G401.6 (cell line): ENCODE data around the gene ZNF493.
A peak's percentile ranks its signal among the peaks of the same experiment; 100 is the strongest.

ENCODE experiments used
- FAIRE-seq: peaks from 2 replicates; lab custom pipeline; 2012; peaks lifted over from hg19 to GRCh38; lab: Jason Lieb, UNC

ZNF493 gene

GRCh38 chr19:21396893-21397572 is at the start of gene ZNF493:
Gene ZNF493, plus strand, starts transcription at chr19:21397133. Its CDS starts 105 bp downstream, at chr19:21397238.
- no peak for FAIRE-seq

GRCh38 chr19:21352830-21353229 is 44.1 kb upstream of the ZNF493 start:
- no peak for FAIRE-seq

- FAIRE-seq = peak; percentile 56
Observed at GRCh38 chr19:21358768-21359451, 38.0 kb upstream of the ZNF493 start, which contains the start of gene ZNF738. Gene ZNF738, plus strand, starts transcription at chr19:21359000. Its CDS starts 141 bp downstream, at chr19:21359141.

GRCh38 chr19:21362291-21362690 is 34.6 kb upstream of the ZNF493 start:
- no peak for FAIRE-seq

- no peak for FAIRE-seq
Observed at GRCh38 chr19:21383980-21384582, 12.9 kb upstream of the ZNF493 start.

GRCh38 chr19:21396121-21396520 is 812 bp upstream of the ZNF493 start:
- FAIRE-seq = no peak

- FAIRE-seq = no peak
Observed at GRCh38 chr19:21398851-21399250, 1.9 kb downstream of the ZNF493 start.

GRCh38 chr19:21402303-21402985 is 5.5 kb downstream of the ZNF493 start:
- FAIRE-seq = no peak

GRCh38 chr19:21410166-21410565 is 13.2 kb downstream of the ZNF493 start:
- peak; percentile 21 for FAIRE-seq

- FAIRE-seq = no peak
Observed at GRCh38 chr19:21422244-21422643, 25.3 kb downstream of the ZNF493 start.

GRCh38 chr19:21423057-21424041 is 26.4 kb downstream of the ZNF493 start:
- no peak for FAIRE-seq

- FAIRE-seq = no peak
Observed at GRCh38 chr19:21430675-21431074, 33.7 kb downstream of the ZNF493 start.

GRCh38 chr19:21432590-21432989 is 35.7 kb downstream of the ZNF493 start:
- FAIRE-seq = no peak

- no peak for FAIRE-seq
Observed at GRCh38 chr19:21434516-21434915, 37.6 kb downstream of the ZNF493 start.

- FAIRE-seq = no peak
Observed at GRCh38 chr19:21434967-21435544, 38.1 kb downstream of the ZNF493 start.

- no peak for FAIRE-seq
Observed at GRCh38 chr19:21439201-21439751, 42.3 kb downstream of the ZNF493 start.

- no peak for FAIRE-seq
Observed at GRCh38 chr19:21440321-21440720, 43.4 kb downstream of the ZNF493 start.

GRCh38 chr19:21451187-21451586 is 54.3 kb downstream of the ZNF493 start:
- FAIRE-seq = no peak

GRCh38 chr19:21454901-21455300 is 58.0 kb downstream of the ZNF493 start:
- no peak for FAIRE-seq

- no peak for FAIRE-seq
Observed at GRCh38 chr19:21460686-21461085, 63.8 kb downstream of the ZNF493 start.

- FAIRE-seq = no peak
Observed at GRCh38 chr19:21462540-21462939, 65.6 kb downstream of the ZNF493 start.
